GM23338 (cell line): Measurements from ENCODE around the gene FERMT3. TPM values are rescaled to one million over a fixed set of nuclear protein-coding genes. Genes with fewer than 3 reads are reported as not detected.

Experiments used
- ATAC-seq: fragments of 200-7000 bp; cut with Tn5 transposase; 3 replicates; pipeline ENCODE4 v1.9.1; 2020
- DNase-seq: peaks from one replicate; pipeline ENCODE4 v3.0.0-alpha.2; 2015; ENCODE audit warnings: low spot score
- H2AFZ ChIP-seq: fragments of 200-600 bp; sonication (generic); 2 replicates; pipeline ENCODE4 v1.8.0; 2016; ENCODE audit warnings: antibody characterized with exemption, mild to moderate bottlenecking, moderate library complexity
- H3F3A ChIP-seq: fragments of 200-600 bp; sonication (generic); replicated peaks from 2 replicates; pipeline ENCODE4 v1.8.0; 2017; ENCODE audit warnings: antibody characterized with exemption, mixed run types, low read depth
- H3K27ac ChIP-seq: fragments of 200-600 bp; sonication (generic); 2 replicates; pipeline ENCODE4 v1.6.1; 2016; ENCODE audit warnings: low read depth
- H3K27me3 ChIP-seq: fragments of 200-600 bp; sonication (generic); 2 replicates; pipeline ENCODE4 v1.8.0; 2016; ENCODE audit warnings: mild to moderate bottlenecking, mixed run types, moderate library complexity; ENCODE audit not compliant: insufficient read depth
- H3K36me3 ChIP-seq: fragments of 200-600 bp; sonication (generic); 2 replicates; pipeline ENCODE4 v1.8.0; 2016; ENCODE audit warnings: mild to moderate bottlenecking; ENCODE audit not compliant: insufficient read depth
- H3K4me1 ChIP-seq: fragments of 200-600 bp; sonication (generic); 2 replicates; pipeline ENCODE4 v1.8.0; 2016; ENCODE audit warnings: mild to moderate bottlenecking, moderate library complexity; ENCODE audit not compliant: insufficient read depth
- H3K4me2 ChIP-seq: fragments of 200-600 bp; sonication (generic); 2 replicates; pipeline ENCODE4 v1.7.1; 2017; ENCODE audit warnings: mixed run types
- H3K4me3 ChIP-seq: fragments of 200-600 bp; sonication (generic); 2 replicates; pipeline ENCODE4 v1.6.1; 2016; ENCODE audit warnings: mixed run types
- H3K79me2 ChIP-seq: fragments of 200-600 bp; sonication (generic); replicated peaks from 2 replicates; pipeline ENCODE4 v1.8.0; 2017; ENCODE audit warnings: mild to moderate bottlenecking; ENCODE audit not compliant: insufficient read depth
- H3K9me2 ChIP-seq: fragments of 200-600 bp; sonication (generic); 2 replicates; pipeline ENCODE4 v1.8.0; 2017; ENCODE audit not compliant: insufficient read depth
- H4K20me1 ChIP-seq: fragments of 200-600 bp; sonication (generic); replicated peaks from 2 replicates; pipeline ENCODE4 v1.8.0; 2017; ENCODE audit warnings: mild to moderate bottlenecking; ENCODE audit not compliant: insufficient read depth
- H3K27ac Mint-ChIP-seq: 2 replicates; pipeline ENCODE4 v1.8.0; 2020; ENCODE audit warnings: inconsistent platforms, mild to moderate bottlenecking, moderate library complexity, mixed read lengths
- H3K27me3 Mint-ChIP-seq: 3 replicates; pipeline ENCODE4 v1.8.0; 2022; ENCODE audit warnings: low read depth, mild to moderate bottlenecking, moderate library complexity, mixed read lengths, inconsistent platforms; ENCODE audit not compliant: insufficient read depth, poor library complexity
- H3K36me3 Mint-ChIP-seq: 3 replicates; pipeline ENCODE4 v1.8.0; 2021; ENCODE audit warnings: low read depth, mild to moderate bottlenecking, inconsistent platforms, moderate library complexity, mixed read lengths
- H3K4me1 Mint-ChIP-seq: 3 replicates; pipeline ENCODE4 v1.8.0; 2020; ENCODE audit warnings: mild to moderate bottlenecking, inconsistent platforms, mixed read lengths
- H3K4me3 Mint-ChIP-seq: 3 replicates; pipeline ENCODE4 v1.8.0; 2021; ENCODE audit warnings: moderate library complexity, mild to moderate bottlenecking, inconsistent platforms, mixed read lengths
- H3K9me3 Mint-ChIP-seq: 3 replicates; pipeline ENCODE4 v1.8.0; 2020; ENCODE audit warnings: moderate library complexity, mild to moderate bottlenecking, inconsistent platforms, mixed read lengths
- CREB1 ChIP-seq: fragments of 250-450 bp; sonication (Bioruptor Pico); IDR thresholded peaks from 2 replicates; pipeline ENCODE4 v1.5.0; 2020; ENCODE audit warnings: low read depth, mild to moderate bottlenecking, moderate library complexity
- EZH2 ChIP-seq: fragments of 200-600 bp; sonication (generic); IDR thresholded peaks from one replicate; pipeline ENCODE4 v1.8.0; 2017; ENCODE audit warnings: antibody characterized with exemption, mild to moderate bottlenecking, low read depth; ENCODE audit not compliant: unreplicated experiment
- EZH2phosphoT487 ChIP-seq: fragments of 200-600 bp; sonication (generic); IDR thresholded peaks from one replicate; pipeline ENCODE4 v1.8.1; 2018; ENCODE audit warnings: antibody characterized with exemption; ENCODE audit not compliant: unreplicated experiment
- STAT1 ChIP-seq: IDR thresholded peaks from one replicate; pipeline ENCODE4 v1.6.1; 2016; ENCODE audit warnings: antibody characterized with exemption; ENCODE audit not compliant: unreplicated experiment
- ZNF331 ChIP-seq: fragments of 250-450 bp; sonication (Bioruptor Pico); IDR thresholded peaks from 2 replicates; pipeline ENCODE4 v1.5.0; 2020; ENCODE audit warnings: low read depth, mild to moderate bottlenecking, moderate library complexity
- polyA plus RNA-seq: library from polyadenylated mRNA; unstranded; fragments of >200 nt; fragmentation: Nextera tagmentation; extraction: Ambion mirVana; gene quantifications from 2 replicates; pipeline ENCODE4 v1.2.1, GENCODE V29; 2016
- total RNA-seq: library from RNA; depleted of rRNA; stranded (reverse); fragments of >200 nt; shearing (Covaris generic); gene quantifications from 2 replicates; pipeline ENCODE4 v1.2.3, GENCODE V29; 2014
- TF ChIP-seq, protein P1 (sequence below), 2 experiments: fragments of 200-600 bp in 1 of 2; sonication (generic) in 1 of 2; conservative IDR thresholded peaks; 2 replicates each; pipeline versions ENCODE4 v1.5.1 to v1.6.1; 2016 to 2017; ENCODE audit warnings: antibody characterized with exemption in 2 of 2, low read depth in 2 of 2, mild to moderate bottlenecking in 2 of 2, moderate library complexity in 1 of 2
- TF ChIP-seq, protein P2 (sequence below): fragments of 250-450 bp; sonication (Bioruptor Pico); IDR thresholded peaks from 2 replicates; pipeline ENCODE4 v1.5.0; 2020; ENCODE audit warnings: mild to moderate bottlenecking, moderate library complexity

The FERMT3 gene
- total and polyA plus RNA-seq, 2 experiments from 2014 or later = 1.5 to 1.6 TPM

DNA sequence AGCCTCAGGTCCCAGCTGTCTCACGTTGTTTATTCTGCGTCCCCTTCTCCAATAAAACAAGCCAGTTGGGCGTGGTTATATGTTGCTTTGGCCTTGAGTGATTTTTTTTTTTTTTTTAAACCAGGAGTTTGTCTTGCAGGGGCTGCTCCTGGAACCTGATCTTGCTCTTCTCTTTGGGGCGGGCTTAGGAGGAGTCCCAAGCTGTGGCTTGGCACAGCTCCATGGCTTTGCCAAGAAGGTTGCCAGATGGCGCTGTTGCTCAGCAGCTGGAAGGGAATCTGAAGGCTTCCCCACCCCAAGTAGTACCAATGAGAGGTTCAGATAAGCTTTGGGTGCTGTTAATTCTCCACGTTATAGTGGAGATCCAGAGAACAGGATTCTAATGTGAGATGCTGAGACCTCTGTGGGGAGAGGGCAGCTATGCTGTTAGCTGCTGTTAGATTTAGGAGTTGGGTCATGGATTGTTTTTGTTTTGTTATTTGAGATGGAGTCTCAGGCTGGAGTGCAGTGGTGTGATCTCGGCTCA lies 2.0 kb upstream of the FERMT3 start:
- peaks cover 31% of the 10 kb centered on the region for H4K20me1 ChIP-seq
- no peak for TF ChIP-seq STAT1
- TF ChIP-seq, protein P1, sequence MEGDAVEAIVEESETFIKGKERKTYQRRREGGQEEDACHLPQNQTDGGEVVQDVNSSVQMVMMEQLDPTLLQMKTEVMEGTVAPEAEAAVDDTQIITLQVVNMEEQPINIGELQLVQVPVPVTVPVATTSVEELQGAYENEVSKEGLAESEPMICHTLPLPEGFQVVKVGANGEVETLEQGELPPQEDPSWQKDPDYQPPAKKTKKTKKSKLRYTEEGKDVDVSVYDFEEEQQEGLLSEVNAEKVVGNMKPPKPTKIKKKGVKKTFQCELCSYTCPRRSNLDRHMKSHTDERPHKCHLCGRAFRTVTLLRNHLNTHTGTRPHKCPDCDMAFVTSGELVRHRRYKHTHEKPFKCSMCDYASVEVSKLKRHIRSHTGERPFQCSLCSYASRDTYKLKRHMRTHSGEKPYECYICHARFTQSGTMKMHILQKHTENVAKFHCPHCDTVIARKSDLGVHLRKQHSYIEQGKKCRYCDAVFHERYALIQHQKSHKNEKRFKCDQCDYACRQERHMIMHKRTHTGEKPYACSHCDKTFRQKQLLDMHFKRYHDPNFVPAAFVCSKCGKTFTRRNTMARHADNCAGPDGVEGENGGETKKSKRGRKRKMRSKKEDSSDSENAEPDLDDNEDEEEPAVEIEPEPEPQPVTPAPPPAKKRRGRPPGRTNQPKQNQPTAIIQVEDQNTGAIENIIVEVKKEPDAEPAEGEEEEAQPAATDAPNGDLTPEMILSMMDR (conservative IDR thresholded peaks at IDR 0.05; ENCODE audit: low read depth in 2 of 2) = peak; percentile 83 to 92
- peak; percentile 85 for ATAC-seq
- no peak overlapping the region for H3K4me2 ChIP-seq
- H3K9me2 ChIP-seq = no peaks in the 10 kb centered on the region
- Mint-ChIP-seq H3K27me3 (peaks cover 16% of the 10 kb centered on the region), H3K9me3 (no peaks in the 10 kb centered on the region), H3K4me3 (no peak overlapping the region), H3K36me3 (peaks cover 64% of the 10 kb centered on the region), H3K4me1 (peaks cover 18% of the 10 kb centered on the region), H3K27ac (peak overlapping the region; percentile 67)
- peaks cover 45% of the 10 kb centered on the region for H3K36me3 ChIP-seq
- H3K4me1 ChIP-seq = no peaks in the 10 kb centered on the region; the same call in 1 of the 2 replicates
- DNase-seq = peak; percentile 93
- no peaks in the 10 kb centered on the region for H3K27me3 ChIP-seq
- no peak overlapping the region for H3K4me3 ChIP-seq
- H3K79me2 ChIP-seq = 0 out of 2 replicates have a peak, but pooled peaks cover 6% of the 10 kb centered on the region
- H3K27ac ChIP-seq = no peak overlapping the region
- peaks cover 46% of the 10 kb centered on the region for H3F3A ChIP-seq
- H2AFZ ChIP-seq = no peak overlapping the region

DNA sequence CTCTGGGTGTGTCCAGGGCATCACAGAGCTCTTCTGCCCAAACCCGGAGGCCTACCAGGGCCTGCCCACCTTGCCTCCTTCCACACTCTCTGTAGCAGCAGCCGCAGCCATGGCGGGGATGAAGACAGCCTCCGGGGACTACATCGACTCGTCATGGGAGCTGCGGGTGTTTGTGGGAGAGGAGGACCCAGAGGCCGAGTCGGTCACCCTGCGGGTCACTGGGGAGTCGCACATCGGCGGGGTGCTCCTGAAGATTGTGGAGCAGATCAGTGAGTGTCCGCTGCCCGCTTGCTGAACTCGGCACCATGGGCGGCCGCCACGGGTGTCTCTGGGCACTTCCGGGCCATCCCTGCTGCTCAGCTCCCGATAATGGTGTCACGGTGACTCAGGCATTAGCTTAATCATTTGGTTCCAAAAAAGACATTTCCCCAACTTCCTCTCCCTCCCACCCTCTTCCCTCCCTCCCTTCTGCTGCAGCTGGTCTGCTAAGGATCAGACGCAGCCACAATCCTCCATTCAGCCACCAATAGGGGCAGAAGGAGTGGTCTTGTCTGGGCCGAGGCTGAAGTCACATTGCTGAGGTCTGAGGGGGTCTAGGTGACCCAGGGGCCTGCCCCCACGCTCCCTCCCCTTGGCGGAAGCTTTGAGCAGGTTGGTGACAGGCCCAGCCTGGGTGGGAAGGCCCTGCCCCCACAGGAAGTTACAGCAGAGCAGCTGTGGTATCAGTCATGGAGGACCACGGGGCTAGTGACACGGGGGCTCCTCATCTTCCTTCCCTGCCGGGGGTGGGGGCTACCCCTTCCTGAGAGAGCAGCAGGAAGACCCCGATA lies 950 bp downstream of the FERMT3 start:
- ATAC-seq (no peak), DNase-seq (peak; percentile 34)
- Histone ChIP-seq H3K27ac (no peak overlapping the region), H2AFZ (no peak overlapping the region), H3K4me1 (no peaks in the 10 kb centered on the region; the same call in 1 of the 2 replicates), H3K27me3 (no peaks in the 10 kb centered on the region), H4K20me1 (peaks cover 11% of the 10 kb centered on the region), H3K36me3 (peaks cover 21% of the 10 kb centered on the region), H3K4me2 (no peak overlapping the region), H3K9me2 (no peaks in the 10 kb centered on the region), H3K79me2 (no peaks in the 10 kb centered on the region), H3K4me3 (no peak overlapping the region), H3F3A (peaks cover 31% of the 10 kb centered on the region)
- H3K9me3 Mint-ChIP-seq = no peaks in the 10 kb centered on the region
- peaks cover 18% of the 10 kb centered on the region for H3K27me3 Mint-ChIP-seq
- peaks cover 43% of the 10 kb centered on the region for H3K36me3 Mint-ChIP-seq
- peak overlapping the region; percentile 56; the same call in 1 of the 2 replicates for H3K27ac Mint-ChIP-seq
- no peak overlapping the region for H3K4me3 Mint-ChIP-seq
- H3K4me1 Mint-ChIP-seq = peaks cover 18% of the 10 kb centered on the region
- no peak for TF ChIP-seq CREB1 (CRISPR knock-in tag)
- TF ChIP-seq, protein P1 (conservative IDR thresholded peaks at IDR 0.05; ENCODE audit: low read depth in 2 of 2) = no peak
- TF ChIP-seq EZH2phosphoT487 = no peak
- no peak for TF ChIP-seq ZNF331
- TF ChIP-seq, protein P2, sequence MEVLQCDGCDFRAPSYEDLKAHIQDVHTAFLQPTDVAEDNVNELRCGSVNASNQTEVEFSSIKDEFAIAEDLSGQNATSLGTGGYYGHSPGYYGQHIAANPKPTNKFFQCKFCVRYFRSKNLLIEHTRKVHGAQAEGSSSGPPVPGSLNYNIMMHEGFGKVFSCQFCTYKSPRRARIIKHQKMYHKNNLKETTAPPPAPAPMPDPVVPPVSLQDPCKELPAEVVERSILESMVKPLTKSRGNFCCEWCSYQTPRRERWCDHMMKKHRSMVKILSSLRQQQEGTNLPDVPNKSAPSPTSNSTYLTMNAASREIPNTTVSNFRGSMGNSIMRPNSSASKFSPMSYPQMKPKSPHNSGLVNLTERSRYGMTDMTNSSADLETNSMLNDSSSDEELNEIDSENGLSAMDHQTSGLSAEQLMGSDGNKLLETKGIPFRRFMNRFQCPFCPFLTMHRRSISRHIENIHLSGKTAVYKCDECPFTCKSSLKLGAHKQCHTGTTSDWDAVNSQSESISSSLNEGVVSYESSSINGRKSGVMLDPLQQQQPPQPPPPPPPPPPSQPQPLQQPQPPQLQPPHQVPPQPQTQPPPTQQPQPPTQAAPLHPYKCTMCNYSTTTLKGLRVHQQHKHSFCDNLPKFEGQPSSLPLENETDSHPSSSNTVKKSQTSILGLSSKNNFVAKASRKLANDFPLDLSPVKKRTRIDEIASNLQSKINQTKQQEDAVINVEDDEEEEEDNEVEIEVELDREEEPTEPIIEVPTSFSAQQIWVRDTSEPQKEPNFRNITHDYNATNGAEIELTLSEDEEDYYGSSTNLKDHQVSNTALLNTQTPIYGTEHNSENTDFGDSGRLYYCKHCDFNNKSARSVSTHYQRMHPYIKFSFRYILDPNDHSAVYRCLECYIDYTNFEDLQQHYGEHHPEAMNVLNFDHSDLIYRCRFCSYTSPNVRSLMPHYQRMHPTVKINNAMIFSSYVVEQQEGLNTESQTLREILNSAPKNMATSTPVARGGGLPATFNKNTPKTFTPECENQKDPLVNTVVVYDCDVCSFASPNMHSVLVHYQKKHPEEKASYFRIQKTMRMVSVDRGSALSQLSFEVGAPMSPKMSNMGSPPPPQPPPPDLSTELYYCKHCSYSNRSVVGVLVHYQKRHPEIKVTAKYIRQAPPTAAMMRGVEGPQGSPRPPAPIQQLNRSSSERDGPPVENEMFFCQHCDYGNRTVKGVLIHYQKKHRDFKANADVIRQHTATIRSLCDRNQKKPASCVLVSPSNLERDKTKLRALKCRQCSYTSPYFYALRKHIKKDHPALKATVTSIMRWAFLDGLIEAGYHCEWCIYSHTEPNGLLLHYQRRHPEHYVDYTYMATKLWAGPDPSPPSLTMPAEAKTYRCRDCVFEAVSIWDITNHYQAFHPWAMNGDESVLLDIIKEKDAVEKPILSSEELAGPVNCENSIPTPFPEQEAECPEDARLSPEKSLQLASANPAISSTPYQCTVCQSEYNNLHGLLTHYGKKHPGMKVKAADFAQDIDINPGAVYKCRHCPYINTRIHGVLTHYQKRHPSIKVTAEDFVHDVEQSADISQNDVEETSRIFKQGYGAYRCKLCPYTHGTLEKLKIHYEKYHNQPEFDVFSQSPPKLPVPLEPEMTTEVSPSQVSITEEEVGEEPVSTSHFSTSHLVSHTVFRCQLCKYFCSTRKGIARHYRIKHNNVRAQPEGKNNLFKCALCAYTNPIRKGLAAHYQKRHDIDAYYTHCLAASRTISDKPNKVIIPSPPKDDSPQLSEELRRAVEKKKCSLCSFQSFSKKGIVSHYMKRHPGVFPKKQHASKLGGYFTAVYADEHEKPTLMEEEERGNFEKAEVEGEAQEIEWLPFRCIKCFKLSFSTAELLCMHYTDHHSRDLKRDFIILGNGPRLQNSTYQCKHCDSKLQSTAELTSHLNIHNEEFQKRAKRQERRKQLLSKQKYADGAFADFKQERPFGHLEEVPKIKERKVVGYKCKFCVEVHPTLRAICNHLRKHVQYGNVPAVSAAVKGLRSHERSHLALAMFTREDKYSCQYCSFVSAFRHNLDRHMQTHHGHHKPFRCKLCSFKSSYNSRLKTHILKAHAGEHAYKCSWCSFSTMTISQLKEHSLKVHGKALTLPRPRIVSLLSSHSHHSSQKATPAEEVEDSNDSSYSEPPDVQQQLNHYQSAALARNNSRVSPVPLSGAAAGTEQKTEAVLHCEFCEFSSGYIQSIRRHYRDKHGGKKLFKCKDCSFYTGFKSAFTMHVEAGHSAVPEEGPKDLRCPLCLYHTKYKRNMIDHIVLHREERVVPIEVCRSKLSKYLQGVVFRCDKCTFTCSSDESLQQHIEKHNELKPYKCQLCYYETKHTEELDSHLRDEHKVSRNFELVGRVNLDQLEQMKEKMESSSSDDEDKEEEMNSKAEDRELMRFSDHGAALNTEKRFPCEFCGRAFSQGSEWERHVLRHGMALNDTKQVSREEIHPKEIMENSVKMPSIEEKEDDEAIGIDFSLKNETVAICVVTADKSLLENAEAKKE (CRISPR knock-in tag) = no peak
- TF ChIP-seq EZH2 = no peak
